ENCODE measurements around the gene PAH.

DNA sequence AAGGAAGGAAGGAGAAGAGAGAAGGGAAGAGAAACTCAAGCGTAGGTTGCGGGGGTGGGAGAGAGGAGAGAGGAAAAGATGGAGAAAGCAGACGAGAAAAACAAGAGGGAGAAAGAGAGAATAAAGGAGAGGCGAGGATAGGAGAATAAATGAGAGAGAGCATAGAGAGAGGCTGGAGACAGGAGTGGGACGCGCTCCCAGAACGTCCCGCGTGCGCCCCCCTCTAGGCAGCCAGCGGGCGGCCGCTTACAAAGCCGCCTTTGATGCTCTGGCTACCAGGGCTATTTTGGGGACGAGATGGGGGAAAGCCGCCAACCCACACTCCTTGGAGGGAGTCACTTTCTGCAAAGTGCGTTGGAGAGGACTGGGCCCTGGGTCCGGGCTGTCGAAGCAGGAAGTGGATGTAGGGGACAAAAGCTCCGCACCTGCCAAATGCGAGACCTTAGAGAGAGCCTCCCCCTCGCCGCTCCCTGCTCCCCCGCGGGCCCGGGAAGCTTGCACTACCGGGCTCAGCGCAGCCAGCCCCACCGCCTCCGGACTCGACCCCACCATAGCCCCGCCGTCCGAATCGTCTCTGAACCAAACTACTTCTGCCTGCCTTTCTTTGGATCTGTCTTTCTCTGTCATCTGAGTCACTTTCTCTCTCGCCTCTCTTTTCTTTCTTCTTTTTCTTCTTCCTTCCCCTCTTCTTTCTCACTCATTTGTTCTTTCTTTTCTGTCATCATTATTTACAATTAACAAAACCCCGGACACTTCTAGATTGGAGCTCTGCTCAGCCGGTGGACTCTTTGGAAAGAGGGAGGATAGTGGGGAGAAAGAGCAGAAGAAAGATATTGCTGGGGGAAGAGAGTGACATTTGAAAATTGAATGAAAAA is 48.5 kb upstream of the PAH start:
- TF ChIP-seq, protein P1, sequence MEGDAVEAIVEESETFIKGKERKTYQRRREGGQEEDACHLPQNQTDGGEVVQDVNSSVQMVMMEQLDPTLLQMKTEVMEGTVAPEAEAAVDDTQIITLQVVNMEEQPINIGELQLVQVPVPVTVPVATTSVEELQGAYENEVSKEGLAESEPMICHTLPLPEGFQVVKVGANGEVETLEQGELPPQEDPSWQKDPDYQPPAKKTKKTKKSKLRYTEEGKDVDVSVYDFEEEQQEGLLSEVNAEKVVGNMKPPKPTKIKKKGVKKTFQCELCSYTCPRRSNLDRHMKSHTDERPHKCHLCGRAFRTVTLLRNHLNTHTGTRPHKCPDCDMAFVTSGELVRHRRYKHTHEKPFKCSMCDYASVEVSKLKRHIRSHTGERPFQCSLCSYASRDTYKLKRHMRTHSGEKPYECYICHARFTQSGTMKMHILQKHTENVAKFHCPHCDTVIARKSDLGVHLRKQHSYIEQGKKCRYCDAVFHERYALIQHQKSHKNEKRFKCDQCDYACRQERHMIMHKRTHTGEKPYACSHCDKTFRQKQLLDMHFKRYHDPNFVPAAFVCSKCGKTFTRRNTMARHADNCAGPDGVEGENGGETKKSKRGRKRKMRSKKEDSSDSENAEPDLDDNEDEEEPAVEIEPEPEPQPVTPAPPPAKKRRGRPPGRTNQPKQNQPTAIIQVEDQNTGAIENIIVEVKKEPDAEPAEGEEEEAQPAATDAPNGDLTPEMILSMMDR (IDR thresholded peaks at IDR 0.05), result no peak
- TF ChIP-seq POLR2A (IDR thresholded peaks at IDR 0.05), result no peak
